GM12872 (cell line): ENCODE data around the gene KDM4F.
"Not testable (repeated sequence)": the region's sequence is repeated elsewhere in the genome, so short reads cannot be mapped to it uniquely, and the experiment has no call there.

Experiments
- CTCF ChIP-seq: IDR thresholded peaks from 3 replicates; pipeline ENCODE4 v1.5.1; 2011; ENCODE audit warnings: low read depth, mild to moderate bottlenecking, low read length, moderate library complexity; ENCODE audit not compliant: insufficient read depth

The KDM4F gene

DNA sequence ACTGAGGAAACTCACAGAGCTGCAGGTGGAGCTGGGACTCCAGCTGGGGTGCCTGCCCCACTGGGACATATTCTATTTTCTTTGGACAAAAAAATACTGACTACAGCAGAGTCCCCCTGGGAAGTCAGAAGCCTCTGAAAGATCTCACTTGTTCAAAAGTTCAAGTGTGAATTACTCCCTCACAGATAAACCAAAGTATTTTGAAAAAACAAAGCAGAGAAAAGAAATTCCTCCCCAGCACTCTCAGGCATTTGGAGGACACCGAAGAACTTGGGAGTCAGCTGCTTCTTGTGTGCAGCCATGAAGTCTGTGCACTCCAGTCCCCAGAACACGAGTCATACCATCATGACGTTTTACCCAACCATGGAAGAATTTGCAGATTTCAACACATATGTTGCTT lies at the start of gene KDM4F:
TSS of gene KDM4F (plus strand) at position 301 of the 400 bp plus-strand sequence.
- not testable (repeated sequence) for TF ChIP-seq CTCF

DNA sequence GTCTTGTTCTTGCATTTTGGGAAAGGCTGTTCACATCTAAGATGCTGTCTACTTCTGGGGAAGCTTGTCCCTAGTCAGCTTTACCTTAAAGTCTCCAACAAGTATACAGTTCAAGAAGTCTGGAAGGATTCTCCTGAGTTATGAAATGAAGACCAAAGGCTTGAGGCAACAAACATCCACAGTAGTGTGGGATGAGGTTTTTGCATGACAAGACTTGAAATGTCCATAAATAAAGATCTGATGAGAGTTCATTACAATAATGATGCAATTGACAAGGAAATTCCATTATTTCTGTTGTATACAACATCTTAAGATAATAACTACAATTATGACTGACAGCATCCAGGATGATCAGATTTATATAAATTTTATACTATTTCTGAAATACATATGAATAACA lies 45.5 kb upstream of the KDM4F start:
- no peak for TF ChIP-seq CTCF

GRCh38 chr11:95005642-95006041 lies 43.6 kb upstream of the KDM4F start:
- TF ChIP-seq CTCF, result no peak

GRCh38 chr11:95011376-95011775 lies 37.8 kb upstream of the KDM4F start:
- TF ChIP-seq CTCF, result no peak

DNA sequence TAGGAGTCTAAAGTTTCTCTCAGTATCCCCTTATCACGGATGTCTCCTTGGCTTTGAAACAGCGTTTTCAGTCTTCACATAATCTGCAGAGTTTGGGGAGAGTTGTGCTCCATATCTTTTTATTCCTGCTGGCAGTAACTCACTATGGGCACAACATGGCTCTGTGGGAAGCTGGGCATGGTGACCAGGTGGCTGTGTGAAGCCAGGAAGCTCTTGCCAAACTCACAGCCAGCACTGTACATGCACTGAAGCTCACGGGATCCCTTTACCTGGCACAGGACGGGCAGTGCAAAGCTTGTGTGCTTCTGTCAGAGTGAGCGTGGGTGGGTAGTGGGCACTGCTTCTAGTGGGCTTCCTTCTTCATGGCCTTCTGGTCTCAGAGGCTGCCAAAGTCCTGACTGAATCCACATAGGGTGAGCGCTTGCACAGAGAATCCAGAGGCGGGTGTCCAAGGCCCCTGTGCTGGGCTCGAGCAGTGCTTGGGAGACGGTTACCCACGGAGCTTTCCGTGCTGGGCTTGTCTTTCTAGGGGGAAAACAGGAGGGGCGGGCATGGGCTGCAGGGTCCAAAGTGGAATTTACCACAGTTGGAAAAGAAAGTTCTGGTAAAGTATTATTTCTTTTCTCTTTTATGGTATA lies 34.9 kb upstream of the KDM4F start:
- no peak for TF ChIP-seq CTCF

GRCh38 chr11:95016139-95016538 lies 33.1 kb upstream of the KDM4F start:
- no peak for TF ChIP-seq CTCF

GRCh38 chr11:95024958-95025357 lies 24.3 kb upstream of the KDM4F start, which contains the start of gene KDM4E:
Gene KDM4E, plus strand, starts transcription at chr11:95025258. Its CDS starts 300 bp downstream, at chr11:95025558.
- TF ChIP-seq CTCF, result no peak
